K562 (cell line): ENCODE measurements around the gene TELO2. TPM values are rescaled to one million over a fixed set of nuclear protein-coding genes. Genes with fewer than 3 reads are reported as not detected.

Experiments
- CEBPG ChIP-seq, 3 experiments: fragments of 200-800 bp in 1 of 3; sonication (Bioruptor generic) in 1 of 3; sonication (generic) in 1 of 3; formaldehyde crosslinking in 1 of 3; IDR thresholded peaks in 2 of 3; conservative IDR thresholded peaks in 1 of 3; 2 replicates each; pipeline versions ENCODE4 v1.6.1 to v1.8.0; 2016 to 2022; ENCODE audit warnings: missing compliant biosample characterization in 2 of 3, missing genetic modification characterization in 2 of 3, mild to moderate bottlenecking in 1 of 3, missing genetic modification reagents in 1 of 3
- HIVEP1 ChIP-seq: fragments of 250-450 bp; sonication (Bioruptor Pico); IDR thresholded peaks from 2 replicates; pipeline ENCODE4 v1.4.0; 2020; ENCODE audit warnings: mild to moderate bottlenecking
- JUN ChIP-seq, 2 experiments: sonication (generic) in 1 of 2; formaldehyde crosslinking in 1 of 2; IDR thresholded peaks; 2 replicates each; pipeline versions ENCODE4 v1.6.1 to v1.8.0; 2012 to 2022; ENCODE audit warnings: borderline replicate concordance in 2 of 2, mild to moderate bottlenecking in 2 of 2, improper control_type of control experiment in 1 of 2, low read depth in 1 of 2, low read length in 1 of 2, missing genetic modification reagents in 1 of 2
- MAFG ChIP-seq: fragments of 450-650 bp; conservative IDR thresholded peaks from 2 replicates; pipeline ENCODE4 v1.6.1; 2016; ENCODE audit warnings: missing genetic modification characterization, missing compliant biosample characterization
- MIER1 ChIP-seq: fragments of 450-650 bp; IDR thresholded peaks from 2 replicates; pipeline ENCODE4 v1.6.1; 2016; ENCODE audit warnings: antibody characterized with exemption, mild to moderate bottlenecking, low read depth
- MTA1 ChIP-seq: fragments of 450-650 bp; IDR thresholded peaks from 2 replicates; pipeline ENCODE4 v1.6.1; 2017; ENCODE audit warnings: borderline replicate concordance
- RFX5 ChIP-seq: IDR thresholded peaks from 2 replicates; pipeline ENCODE4 v1.6.1; 2011; ENCODE audit warnings: low read depth, mild to moderate bottlenecking, improper control_type of control experiment, low read length
- SMC3 ChIP-seq: conservative IDR thresholded peaks from 2 replicates; pipeline ENCODE4 v1.6.1; 2011; ENCODE audit warnings: low read depth, low read length, improper control_type of control experiment; ENCODE audit not compliant: insufficient read depth
- SREBF1 ChIP-seq: fragments of 150-350 bp; IDR thresholded peaks from 2 replicates; pipeline ENCODE4 v1.6.1; 2014; ENCODE audit warnings: antibody characterized with exemption, low read depth, low read length, borderline replicate concordance
- ZFPM2 ChIP-seq: fragments of 250-450 bp; sonication (Bioruptor Pico); IDR thresholded peaks from 2 replicates; pipeline ENCODE4 v1.5.1; 2022; ENCODE audit warnings: mild to moderate bottlenecking
- ZNF77 ChIP-seq: fragments of 250-450 bp; sonication (Bioruptor Pico); IDR thresholded peaks from 2 replicates; pipeline ENCODE4 v1.5.0; 2020
- polyA plus RNA-seq, 8 experiments: library from polyadenylated mRNA; depleted of rRNA in 4 of 8; stranded (reverse) in 5 of 8; unstranded in 3 of 8; fragments of >200 nt; fragmentation: Nextera tagmentation in 2 of 8; fragmentation: Illumina TruSeq in 1 of 8; extraction: Ambion mirVana in 2 of 8; extraction: Trizol in 1 of 8; gene quantifications; 2 replicates each; pipeline versions ENCODE4 v1.2.1 to v1.2.3, GENCODE V29; 2011 to 2014; ENCODE audit warnings: inconsistent platforms in 1 of 8, missing spikeins in 1 of 8
- total RNA-seq, 7 experiments: library from RNA; depleted of rRNA in 6 of 7; stranded (reverse); fragments of >200 nt in 6 of 7; fragmentation: Illumina TruSeq in 2 of 7; extraction: Trizol in 2 of 7; gene quantifications; 2 replicates each; pipeline versions ENCODE4 v1.2.1 to v1.2.3, GENCODE V29; 2011 to 2021; ENCODE audit warnings: low replicate concordance in 1 of 7
- TF ChIP-seq, protein P1 (sequence below): fragments of 450-650 bp; IDR thresholded peaks from 2 replicates; pipeline ENCODE4 v1.6.1; 2016; ENCODE audit warnings: low read depth, mild to moderate bottlenecking, moderate library complexity
- TF ChIP-seq, protein P2 (sequence below): fragments of 450-650 bp; IDR thresholded peaks from 2 replicates; pipeline ENCODE4 v1.6.1; 2018; ENCODE audit not compliant: partially characterized antibody
- TF ChIP-seq, protein P3 (sequence below): fragments of 450-650 bp; formaldehyde crosslinking; IDR thresholded peaks from 2 replicates; pipeline ENCODE4 v1.4.0; 2020; ENCODE audit warnings: mild to moderate bottlenecking, mixed read lengths
- TF ChIP-seq, protein P4 (sequence below): fragments of 250-450 bp; sonication (Bioruptor Pico); IDR thresholded peaks from 2 replicates; pipeline ENCODE4 v1.5.0; 2021; ENCODE audit warnings: mild to moderate bottlenecking, borderline replicate concordance
- TF ChIP-seq, protein P5 (sequence below): fragments of 250-450 bp; sonication (Bioruptor Pico); IDR thresholded peaks from 2 replicates; pipeline ENCODE4 v1.5.0; 2021

Gene TELO2
- total and polyA plus RNA-seq, 9 of the 15 experiments (the other 6 are each of a cell fraction or from before 2014, with no cell fraction given), result 0.51 to 91.8 (median 14.5) TPM

DNA sequence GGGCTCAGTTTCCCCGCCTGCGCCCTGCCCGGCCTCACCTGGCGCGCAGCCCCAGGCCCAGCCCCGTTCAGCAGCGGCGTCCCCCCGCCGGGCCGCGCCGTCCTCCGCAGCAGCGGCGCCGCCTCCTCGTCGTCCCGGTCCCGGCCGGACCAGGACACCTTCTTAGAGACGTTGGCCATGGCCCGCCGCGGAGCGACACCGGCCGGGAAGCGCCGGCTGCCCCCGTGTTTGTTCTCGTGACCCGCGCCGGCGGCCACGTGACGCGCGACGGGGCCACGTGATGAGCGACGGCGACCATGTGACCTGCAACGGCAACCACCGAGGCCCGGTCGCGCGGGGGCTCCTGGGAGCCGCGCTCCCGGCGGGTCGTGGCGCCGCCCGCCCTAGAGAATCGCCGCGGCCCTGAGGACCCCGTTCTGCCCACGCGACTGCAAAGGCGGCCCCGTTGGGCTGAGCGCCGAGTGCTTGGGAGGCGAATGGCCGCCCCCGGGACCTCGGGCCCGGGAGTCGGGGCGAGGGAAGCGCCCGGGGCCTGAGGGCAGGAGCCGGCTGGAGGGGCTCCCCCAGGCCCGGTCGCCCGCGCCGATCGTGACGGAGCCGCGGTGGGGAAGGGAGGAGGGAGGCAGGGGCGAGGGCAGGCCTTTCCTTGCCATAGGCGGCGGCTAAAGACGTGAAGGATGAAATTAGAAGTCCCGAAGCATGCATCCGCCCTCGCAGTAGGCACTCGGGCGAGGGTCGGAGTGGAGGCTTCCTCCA lies 18.2 kb upstream of the TELO2 start, which contains the start of gene CLCN7 (continued):
- TF ChIP-seq, protein P1, sequence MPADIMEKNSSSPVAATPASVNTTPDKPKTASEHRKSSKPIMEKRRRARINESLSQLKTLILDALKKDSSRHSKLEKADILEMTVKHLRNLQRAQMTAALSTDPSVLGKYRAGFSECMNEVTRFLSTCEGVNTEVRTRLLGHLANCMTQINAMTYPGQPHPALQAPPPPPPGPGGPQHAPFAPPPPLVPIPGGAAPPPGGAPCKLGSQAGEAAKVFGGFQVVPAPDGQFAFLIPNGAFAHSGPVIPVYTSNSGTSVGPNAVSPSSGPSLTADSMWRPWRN, result no peak
- TF ChIP-seq, protein P2, sequence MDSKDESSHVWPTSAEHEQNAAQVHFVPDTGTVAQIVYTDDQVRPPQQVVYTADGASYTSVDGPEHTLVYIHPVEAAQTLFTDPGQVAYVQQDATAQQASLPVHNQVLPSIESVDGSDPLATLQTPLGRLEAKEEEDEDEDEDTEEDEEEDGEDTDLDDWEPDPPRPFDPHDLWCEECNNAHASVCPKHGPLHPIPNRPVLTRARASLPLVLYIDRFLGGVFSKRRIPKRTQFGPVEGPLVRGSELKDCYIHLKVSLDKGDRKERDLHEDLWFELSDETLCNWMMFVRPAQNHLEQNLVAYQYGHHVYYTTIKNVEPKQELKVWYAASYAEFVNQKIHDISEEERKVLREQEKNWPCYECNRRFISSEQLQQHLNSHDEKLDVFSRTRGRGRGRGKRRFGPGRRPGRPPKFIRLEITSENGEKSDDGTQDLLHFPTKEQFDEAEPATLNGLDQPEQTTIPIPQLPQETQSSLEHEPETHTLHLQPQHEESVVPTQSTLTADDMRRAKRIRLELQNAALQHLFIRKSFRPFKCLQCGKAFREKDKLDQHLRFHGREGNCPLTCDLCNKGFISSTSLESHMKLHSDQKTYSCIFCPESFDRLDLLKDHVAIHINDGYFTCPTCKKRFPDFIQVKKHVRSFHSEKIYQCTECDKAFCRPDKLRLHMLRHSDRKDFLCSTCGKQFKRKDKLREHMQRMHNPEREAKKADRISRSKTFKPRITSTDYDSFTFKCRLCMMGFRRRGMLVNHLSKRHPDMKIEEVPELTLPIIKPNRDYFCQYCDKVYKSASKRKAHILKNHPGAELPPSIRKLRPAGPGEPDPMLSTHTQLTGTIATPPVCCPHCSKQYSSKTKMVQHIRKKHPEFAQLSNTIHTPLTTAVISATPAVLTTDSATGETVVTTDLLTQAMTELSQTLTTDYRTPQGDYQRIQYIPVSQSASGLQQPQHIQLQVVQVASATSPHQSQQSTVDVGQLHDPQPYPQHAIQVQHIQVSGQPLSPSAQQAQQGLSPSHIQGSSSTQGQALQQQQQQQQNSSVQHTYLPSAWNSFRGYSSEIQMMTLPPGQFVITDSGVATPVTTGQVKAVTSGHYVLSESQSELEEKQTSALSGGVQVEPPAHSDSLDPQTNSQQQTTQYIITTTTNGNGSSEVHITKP, result peak; percentile 11
- TF ChIP-seq, protein P3, sequence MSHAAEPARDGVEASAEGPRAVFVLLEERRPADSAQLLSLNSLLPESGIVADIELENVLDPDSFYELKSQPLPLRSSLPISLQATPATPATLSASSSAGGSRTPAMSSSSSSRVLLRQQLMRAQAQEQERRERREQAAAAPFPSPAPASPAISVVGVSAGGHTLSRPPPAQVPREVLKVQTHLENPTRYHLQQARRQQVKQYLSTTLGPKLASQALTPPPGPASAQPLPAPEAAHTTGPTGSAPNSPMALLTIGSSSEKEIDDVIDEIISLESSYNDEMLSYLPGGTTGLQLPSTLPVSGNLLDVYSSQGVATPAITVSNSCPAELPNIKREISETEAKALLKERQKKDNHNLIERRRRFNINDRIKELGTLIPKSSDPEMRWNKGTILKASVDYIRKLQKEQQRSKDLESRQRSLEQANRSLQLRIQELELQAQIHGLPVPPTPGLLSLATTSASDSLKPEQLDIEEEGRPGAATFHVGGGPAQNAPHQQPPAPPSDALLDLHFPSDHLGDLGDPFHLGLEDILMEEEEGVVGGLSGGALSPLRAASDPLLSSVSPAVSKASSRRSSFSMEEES (CRISPR knock-in tag), result peak; percentile 98
- TF ChIP-seq JUN (IDR thresholded peaks at IDR 0.05; ENCODE audit: borderline replicate concordance, low read depth, low read length) (peak; percentile 90; the same call in 1 of the 2 replicates), JUN (CRISPR knock-in tag; IDR thresholded peaks at IDR 0.05; ENCODE audit: borderline replicate concordance) (peak; percentile 77; the same call in 1 of the 2 replicates), SMC3 (no peak), MTA1 (0 out of 2 replicates have a peak, but pooled peaks have one; percentile 21), ZNF77 (CRISPR knock-in tag) (no peak), CEBPG (CRISPR knock-in tag; IDR thresholded peaks at IDR 0.05) (peak; percentile 48; the same call in 1 of the 2 replicates), CEBPG (tag; conservative IDR thresholded peaks at IDR 0.05 in 1 of 2, IDR thresholded peaks at IDR 0.05 in 1 of 2) (no peak), MIER1 (no peak), SREBF1 (peak; percentile 39; the same call in 1 of the 2 replicates), HIVEP1 (CRISPR knock-in tag) (no peak; the same call in 1 of the 2 replicates), ZFPM2 (CRISPR knock-in tag) (no peak), RFX5 (no peak), MAFG (tag) (no peak)
- TF ChIP-seq, protein P4, sequence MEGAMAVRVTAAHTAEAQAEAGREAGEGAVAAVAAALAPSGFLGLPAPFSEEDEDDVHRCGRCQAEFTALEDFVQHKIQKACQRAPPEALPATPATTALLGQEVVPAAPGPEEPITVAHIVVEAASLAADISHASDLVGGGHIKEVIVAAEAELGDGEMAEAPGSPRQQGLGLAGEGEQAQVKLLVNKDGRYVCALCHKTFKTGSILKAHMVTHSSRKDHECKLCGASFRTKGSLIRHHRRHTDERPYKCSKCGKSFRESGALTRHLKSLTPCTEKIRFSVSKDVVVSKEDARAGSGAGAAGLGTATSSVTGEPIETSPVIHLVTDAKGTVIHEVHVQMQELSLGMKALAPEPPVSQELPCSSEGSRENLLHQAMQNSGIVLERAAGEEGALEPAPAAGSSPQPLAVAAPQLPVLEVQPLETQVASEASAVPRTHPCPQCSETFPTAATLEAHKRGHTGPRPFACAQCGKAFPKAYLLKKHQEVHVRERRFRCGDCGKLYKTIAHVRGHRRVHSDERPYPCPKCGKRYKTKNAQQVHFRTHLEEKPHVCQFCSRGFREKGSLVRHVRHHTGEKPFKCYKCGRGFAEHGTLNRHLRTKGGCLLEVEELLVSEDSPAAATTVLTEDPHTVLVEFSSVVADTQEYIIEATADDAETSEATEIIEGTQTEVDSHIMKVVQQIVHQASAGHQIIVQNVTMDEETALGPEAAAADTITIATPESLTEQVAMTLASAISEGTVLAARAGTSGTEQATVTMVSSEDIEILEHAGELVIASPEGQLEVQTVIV (CRISPR knock-in tag), result no peak
- TF ChIP-seq, protein P5, sequence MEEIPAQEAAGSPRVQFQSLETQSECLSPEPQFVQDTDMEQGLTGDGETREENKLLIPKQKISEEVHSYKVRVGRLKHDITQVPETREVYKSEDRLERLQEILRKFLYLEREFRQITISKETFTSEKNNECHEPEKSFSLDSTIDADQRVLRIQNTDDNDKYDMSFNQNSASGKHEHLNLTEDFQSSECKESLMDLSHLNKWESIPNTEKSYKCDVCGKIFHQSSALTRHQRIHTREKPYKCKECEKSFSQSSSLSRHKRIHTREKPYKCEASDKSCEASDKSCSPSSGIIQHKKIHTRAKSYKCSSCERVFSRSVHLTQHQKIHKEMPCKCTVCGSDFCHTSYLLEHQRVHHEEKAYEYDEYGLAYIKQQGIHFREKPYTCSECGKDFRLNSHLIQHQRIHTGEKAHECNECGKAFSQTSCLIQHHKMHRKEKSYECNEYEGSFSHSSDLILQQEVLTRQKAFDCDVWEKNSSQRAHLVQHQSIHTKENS (CRISPR knock-in tag), result no peak
